ENCODE results near the gene PLEKHA1.

PLEKHA1 gene

DNA sequence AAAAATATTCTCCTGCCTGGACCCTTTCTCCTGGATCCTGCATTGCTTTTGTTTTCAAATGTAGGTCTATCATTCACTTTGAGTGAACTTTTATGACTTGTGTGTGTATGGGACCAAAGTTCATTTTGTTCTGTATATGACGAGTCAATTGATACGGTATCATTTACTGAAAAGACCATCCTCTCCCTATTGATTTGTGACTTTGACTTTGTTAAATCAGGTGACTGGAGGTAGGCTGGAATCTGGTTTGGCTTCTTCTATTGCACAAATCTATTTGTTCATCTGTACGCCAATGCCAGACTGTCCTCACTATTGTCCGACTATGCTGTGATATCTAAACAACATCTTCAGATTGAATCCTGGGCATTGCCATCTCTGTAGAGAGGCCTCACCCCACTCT is 74.6 kb downstream of the PLEKHA1 start:
- DNase-seq: no peak
- H3K9ac ChIP-seq (ENCODE audit: low read length): no peak overlapping the region
- H2BK15ac ChIP-seq (ENCODE audit: low read depth, poor library complexity, severe bottlenecking): no peak overlapping the region
- H3K4me3 ChIP-seq (ENCODE audit: insufficient read depth in 1 of 2, low read depth in 1 of 2, low read length in 2 of 2): no peak overlapping the region
- no peak overlapping the region for H3K4me2 ChIP-seq (ENCODE audit: low read length, poor library complexity, severe bottlenecking)
- H3K14ac ChIP-seq (ENCODE audit: low read length in 2 of 2): no peak overlapping the region
- H3K27ac ChIP-seq (ENCODE audit: low read length, poor library complexity, severe bottlenecking): no peak overlapping the region
- H2BK5ac ChIP-seq (ENCODE audit: low read depth, low read length, poor library complexity, severe bottlenecking): no peak overlapping the region
- H3K4ac ChIP-seq (ENCODE audit: low read depth in 1 of 2, low read length in 2 of 2): no peak overlapping the region
- H3K23ac ChIP-seq (ENCODE audit: low read length in 2 of 2): no peak overlapping the region
- H3K36me3 ChIP-seq (ENCODE audit: control insufficient read depth in 1 of 2, insufficient read depth in 2 of 2, low read depth in 1 of 2, low read length in 2 of 2): no peaks in the 10 kb centered on the region
- no peaks in the 10 kb centered on the region for H3K27me3 ChIP-seq (ENCODE audit: control insufficient read depth in 1 of 2, insufficient read depth in 1 of 2, low read length in 2 of 2)
- no peak overlapping the region for H2BK120ac ChIP-seq (ENCODE audit: low read depth, low read length)
- H3K18ac ChIP-seq (ENCODE audit: low read depth in 1 of 2, low read length in 2 of 2): no peak overlapping the region
- no peaks in the 10 kb centered on the region for H3K9me3 ChIP-seq (ENCODE audit: control insufficient read depth, low read length)
- H3K79me1 ChIP-seq (replicated peaks; ENCODE audit: low read length, poor library complexity, severe bottlenecking): no peaks in the 10 kb centered on the region
- H3K4me1 ChIP-seq (ENCODE audit: control insufficient read depth, insufficient read depth, low read depth, low read length): peaks cover 8% of the 10 kb centered on the region
- no peak overlapping the region for H2AK5ac ChIP-seq (ENCODE audit: low read length, severe bottlenecking)
- WGBS: 100% methylated on average over 4 of the region's 4 CpGs
- no peak overlapping the region for H2AFZ ChIP-seq (ENCODE audit: low read depth, low read length)
- no peak overlapping the region for H4K91ac ChIP-seq (ENCODE audit: low read length)
- H4K8ac ChIP-seq (ENCODE audit: low read length): no peak overlapping the region
- H2BK12ac ChIP-seq (ENCODE audit: low read length in 2 of 2): no peak overlapping the region

DNA sequence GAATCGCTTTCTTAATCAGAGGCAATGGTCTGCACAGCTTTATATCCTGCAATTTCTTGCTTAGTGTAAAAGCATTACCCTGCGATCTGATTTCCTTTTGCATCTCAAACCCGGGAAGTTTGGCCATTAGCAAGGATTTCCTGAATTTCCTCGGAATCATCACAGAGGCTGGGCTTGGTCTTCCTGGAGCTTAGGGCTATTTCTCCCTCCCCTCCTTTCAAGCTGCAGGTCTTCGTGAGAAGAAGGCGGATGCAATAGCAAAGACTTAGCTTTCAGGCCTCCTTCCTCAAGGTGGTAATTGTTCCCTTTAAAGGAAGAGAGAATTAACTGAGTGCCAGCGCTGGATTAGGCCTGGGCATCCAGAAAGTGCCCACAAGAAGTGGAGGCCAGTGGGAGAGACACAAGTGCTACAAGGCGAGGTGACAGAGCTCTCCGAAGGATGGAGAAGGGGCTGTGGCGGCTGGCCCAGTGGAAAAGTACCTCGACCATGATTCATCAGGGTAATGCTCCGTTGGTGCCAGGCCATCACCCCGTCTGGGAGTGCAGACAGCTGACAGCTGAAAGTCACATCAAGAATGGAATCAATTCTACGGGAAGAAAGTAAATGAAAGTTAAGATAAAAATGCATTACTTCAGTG is 76.0 kb downstream of the PLEKHA1 start:
- 86% methylated on average over 13 of the region's 14 CpGs for WGBS
- H3K4me2 ChIP-seq (ENCODE audit: low read length, poor library complexity, severe bottlenecking): no peak overlapping the region
- H3K4me3 ChIP-seq (ENCODE audit: insufficient read depth in 1 of 2, low read depth in 1 of 2, low read length in 2 of 2): no peak overlapping the region
- H2BK15ac ChIP-seq (ENCODE audit: low read depth, poor library complexity, severe bottlenecking): no peak overlapping the region
- no peak overlapping the region for H2AFZ ChIP-seq (ENCODE audit: low read depth, low read length)
- no peak overlapping the region for H2BK5ac ChIP-seq (ENCODE audit: low read depth, low read length, poor library complexity, severe bottlenecking)
- peaks cover 11% of the 10 kb centered on the region for H3K4me1 ChIP-seq (ENCODE audit: control insufficient read depth, insufficient read depth, low read depth, low read length)
- H3K27ac ChIP-seq (ENCODE audit: low read length, poor library complexity, severe bottlenecking): no peak overlapping the region
- no peak overlapping the region for H4K8ac ChIP-seq (ENCODE audit: low read length)
- H3K36me3 ChIP-seq (ENCODE audit: control insufficient read depth in 1 of 2, insufficient read depth in 2 of 2, low read depth in 1 of 2, low read length in 2 of 2): no peaks in the 10 kb centered on the region
- no peak overlapping the region for H2AK5ac ChIP-seq (ENCODE audit: low read length, severe bottlenecking)
- H3K79me1 ChIP-seq (replicated peaks; ENCODE audit: low read length, poor library complexity, severe bottlenecking): no peaks in the 10 kb centered on the region
- H3K18ac ChIP-seq (ENCODE audit: low read depth in 1 of 2, low read length in 2 of 2): no peak overlapping the region
- H2BK12ac ChIP-seq (ENCODE audit: low read length in 2 of 2): no peak overlapping the region
- no peak overlapping the region for H3K23ac ChIP-seq (ENCODE audit: low read length in 2 of 2)
- H2BK120ac ChIP-seq (ENCODE audit: low read depth, low read length): no peak overlapping the region
- DNase-seq: no peak
- no peak overlapping the region for H3K9ac ChIP-seq (ENCODE audit: low read length)
- no peak overlapping the region for H3K14ac ChIP-seq (ENCODE audit: low read length in 2 of 2)
- no peak overlapping the region for H4K91ac ChIP-seq (ENCODE audit: low read length)
- no peaks in the 10 kb centered on the region for H3K27me3 ChIP-seq (ENCODE audit: control insufficient read depth in 1 of 2, insufficient read depth in 1 of 2, low read length in 2 of 2)
- no peaks in the 10 kb centered on the region for H3K9me3 ChIP-seq (ENCODE audit: control insufficient read depth, low read length)
- no peak overlapping the region for H3K4ac ChIP-seq (ENCODE audit: low read depth in 1 of 2, low read length in 2 of 2)

GRCh38 chr10:122454071-122454470 is 79.6 kb downstream of the PLEKHA1 start:
- Histone ChIP-seq H2AFZ (ENCODE audit: low read depth, low read length) (no peak overlapping the region), H2BK12ac (ENCODE audit: low read length in 2 of 2) (no peak overlapping the region), H3K18ac (ENCODE audit: low read depth in 1 of 2, low read length in 2 of 2) (no peak overlapping the region), H3K4me2 (ENCODE audit: low read length, poor library complexity, severe bottlenecking) (no peak overlapping the region), H2BK5ac (ENCODE audit: low read depth, low read length, poor library complexity, severe bottlenecking) (no peak overlapping the region), H2BK15ac (ENCODE audit: low read depth, poor library complexity, severe bottlenecking) (no peak overlapping the region), H4K8ac (ENCODE audit: low read length) (no peak overlapping the region), H3K4me1 (ENCODE audit: control insufficient read depth, insufficient read depth, low read depth, low read length) (peaks cover 9% of the 10 kb centered on the region), H2BK120ac (ENCODE audit: low read depth, low read length) (no peak overlapping the region), H3K9me3 (ENCODE audit: control insufficient read depth, low read length) (no peaks in the 10 kb centered on the region), H3K4me3 (ENCODE audit: insufficient read depth in 1 of 2, low read depth in 1 of 2, low read length in 2 of 2) (no peak overlapping the region), H2AK5ac (ENCODE audit: low read length, severe bottlenecking) (no peak overlapping the region), H3K27me3 (ENCODE audit: control insufficient read depth in 1 of 2, insufficient read depth in 1 of 2, low read length in 2 of 2) (peaks cover 0 to 18% of the 10 kb centered on the region in 2 experiments), H3K23ac (ENCODE audit: low read length in 2 of 2) (no peak overlapping the region), H3K14ac (ENCODE audit: low read length in 2 of 2) (no peak overlapping the region), H3K36me3 (ENCODE audit: control insufficient read depth in 1 of 2, insufficient read depth in 2 of 2, low read depth in 1 of 2, low read length in 2 of 2) (no peaks in the 10 kb centered on the region), H4K91ac (ENCODE audit: low read length) (no peak overlapping the region), H3K9ac (ENCODE audit: low read length) (no peak overlapping the region), H3K79me1 (replicated peaks; ENCODE audit: low read length, poor library complexity, severe bottlenecking) (no peaks in the 10 kb centered on the region), H3K27ac (ENCODE audit: low read length, poor library complexity, severe bottlenecking) (no peak overlapping the region), H3K4ac (ENCODE audit: low read depth in 1 of 2, low read length in 2 of 2) (no peak overlapping the region)
- DNase-seq: no peak
- 57% methylated on average over 2 of the region's 3 CpGs for WGBS

GRCh38 chr10:122454603-122455080 is 80.1 kb downstream of the PLEKHA1 start, which contains the start of gene ARMS2:
TSS of gene ARMS2 (plus strand) at chr10:122454653. CDS start at chr10:122454728, 75 bp downstream.
- 88% methylated on average over 2 of the region's 7 CpGs for WGBS
- Histone ChIP-seq H3K27me3 (ENCODE audit: control insufficient read depth in 1 of 2, insufficient read depth in 1 of 2, low read length in 2 of 2) (peaks cover 0 to 18% of the 10 kb centered on the region in 2 experiments), H3K9ac (ENCODE audit: low read length) (no peak within 1 kb of the TSS), H3K4ac (ENCODE audit: low read depth in 1 of 2, low read length in 2 of 2) (no peak within 1 kb of the TSS), H3K9me3 (ENCODE audit: control insufficient read depth, low read length) (no peaks in the 10 kb centered on the region), H2BK5ac (ENCODE audit: low read depth, low read length, poor library complexity, severe bottlenecking) (no peak within 1 kb of the TSS), H2BK120ac (ENCODE audit: low read depth, low read length) (no peak within 1 kb of the TSS), H3K79me1 (replicated peaks; ENCODE audit: low read length, poor library complexity, severe bottlenecking) (no peaks in the 10 kb centered on the region), H4K91ac (ENCODE audit: low read length) (no peak within 1 kb of the TSS), H3K27ac (ENCODE audit: low read length, poor library complexity, severe bottlenecking) (no peak within 1 kb of the TSS), H3K18ac (ENCODE audit: low read depth in 1 of 2, low read length in 2 of 2) (no peak within 1 kb of the TSS), H2AK5ac (ENCODE audit: low read length, severe bottlenecking) (peak within 1 kb of the TSS; percentile 34), H2BK12ac (ENCODE audit: low read length in 2 of 2) (no peak within 1 kb of the TSS), H4K8ac (ENCODE audit: low read length) (no peak within 1 kb of the TSS), H2AFZ (ENCODE audit: low read depth, low read length) (no peak within 1 kb of the TSS), H3K23ac (ENCODE audit: low read length in 2 of 2) (no peak within 1 kb of the TSS), H3K4me2 (ENCODE audit: low read length, poor library complexity, severe bottlenecking) (no peak within 1 kb of the TSS), H3K4me3 (ENCODE audit: insufficient read depth in 1 of 2, low read depth in 1 of 2, low read length in 2 of 2) (no peak within 1 kb of the TSS), H3K14ac (ENCODE audit: low read length in 2 of 2) (no peak within 1 kb of the TSS), H3K4me1 (ENCODE audit: control insufficient read depth, insufficient read depth, low read depth, low read length) (peaks cover 13% of the 10 kb centered on the region), H2BK15ac (ENCODE audit: low read depth, poor library complexity, severe bottlenecking) (no peak within 1 kb of the TSS), H3K36me3 (ENCODE audit: control insufficient read depth in 1 of 2, insufficient read depth in 2 of 2, low read depth in 1 of 2, low read length in 2 of 2) (no peaks in the 10 kb centered on the region)
- DNase-seq: no peak

All from mesenchymal stem cell (in vitro differentiated cells and primary cell).